Measurements from ENCODE around the gene TNIK.

DNA sequence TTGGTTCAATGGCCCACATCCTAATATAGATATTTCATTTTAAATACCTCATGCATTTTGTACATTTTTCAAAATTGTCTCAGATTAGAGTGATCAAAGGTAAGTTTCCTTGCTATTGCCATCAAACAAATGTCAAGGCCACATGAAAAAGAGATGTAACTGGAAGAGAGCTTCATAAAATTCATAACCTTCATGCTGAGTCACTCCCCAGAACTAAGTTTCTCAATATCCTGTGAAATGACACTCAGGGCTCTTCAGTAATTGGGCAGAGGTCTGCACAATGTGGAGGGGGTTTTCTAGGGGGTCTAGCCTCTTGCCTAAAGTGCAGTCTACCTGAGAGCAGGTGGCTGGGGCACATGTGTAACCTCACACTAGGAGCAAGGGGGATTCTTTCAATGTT, 281.5 kb downstream of the TNIK start:
- TF ChIP-seq CTCF (IDR thresholded peaks at IDR 0.05; ENCODE audit: low read depth, low read length) (no peak), EZH2phosphoT487 (IDR thresholded peaks at IDR 0.05; ENCODE audit: low read depth) (no peak)
